Stimulated activated naive CD8-positive, alpha-beta T cell treated with anti-CD3 and anti-CD28 coated beads, Interleukin-15, Interleukin-2, amounts not matched to agents 100 ng/mL and 50 ng/mL, for 24 hours (primary cell): ENCODE data around the gene HSF2BP.
"Not testable (repeated sequence)": the region's sequence is repeated elsewhere in the genome, so short reads cannot be mapped to it uniquely, and the experiment has no call there.

ENCODE experiments used
- H3K27ac Mint-ChIP-seq: one replicate; pipeline ENCODE4 v1.8.0; 2021; ENCODE audit warnings: mild to moderate bottlenecking, mixed read lengths
- H3K27me3 Mint-ChIP-seq: one replicate; pipeline ENCODE4 v1.8.0; 2021; ENCODE audit warnings: mixed read lengths
- H3K36me3 Mint-ChIP-seq: one replicate; pipeline ENCODE4 v1.8.0; 2021; ENCODE audit warnings: low read depth, mixed read lengths
- H3K4me1 Mint-ChIP-seq: one replicate; pipeline ENCODE4 v1.8.0; 2021; ENCODE audit warnings: low read depth, mixed read lengths
- H3K4me3 Mint-ChIP-seq: one replicate; pipeline ENCODE4 v1.8.0; 2021; ENCODE audit warnings: mild to moderate bottlenecking, mixed read lengths
- H3K9me3 Mint-ChIP-seq: one replicate; pipeline ENCODE4 v1.8.0; 2021; ENCODE audit warnings: mixed read lengths

The HSF2BP gene

DNA sequence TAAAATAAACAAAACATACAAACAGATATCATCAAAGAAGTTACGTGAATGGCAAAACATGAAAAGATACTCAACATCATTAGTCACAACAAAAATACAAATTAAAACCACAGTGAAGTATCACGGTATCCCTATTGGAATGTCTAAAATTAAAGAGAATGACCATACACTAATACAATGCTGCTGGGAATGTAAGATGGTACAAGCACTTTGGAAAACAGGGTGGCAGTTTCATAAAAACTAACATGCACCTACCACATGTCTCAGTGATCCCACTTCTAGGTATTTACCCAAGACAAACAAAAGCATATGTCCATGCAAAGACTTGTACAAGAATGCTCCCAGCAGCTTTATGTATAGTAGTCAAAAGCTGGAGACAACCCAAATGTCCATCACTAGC lies 69.1 kb downstream of the HSF2BP start:
- no peak overlapping the region for H3K27ac Mint-ChIP-seq
- no peak overlapping the region for H3K4me3 Mint-ChIP-seq
- H3K9me3 Mint-ChIP-seq, result no peaks in the 10 kb centered on the region
- H3K36me3 Mint-ChIP-seq, result no peaks in the 10 kb centered on the region
- peaks cover 4% of the 10 kb centered on the region for H3K4me1 Mint-ChIP-seq
- no peaks in the 10 kb centered on the region for H3K27me3 Mint-ChIP-seq

DNA sequence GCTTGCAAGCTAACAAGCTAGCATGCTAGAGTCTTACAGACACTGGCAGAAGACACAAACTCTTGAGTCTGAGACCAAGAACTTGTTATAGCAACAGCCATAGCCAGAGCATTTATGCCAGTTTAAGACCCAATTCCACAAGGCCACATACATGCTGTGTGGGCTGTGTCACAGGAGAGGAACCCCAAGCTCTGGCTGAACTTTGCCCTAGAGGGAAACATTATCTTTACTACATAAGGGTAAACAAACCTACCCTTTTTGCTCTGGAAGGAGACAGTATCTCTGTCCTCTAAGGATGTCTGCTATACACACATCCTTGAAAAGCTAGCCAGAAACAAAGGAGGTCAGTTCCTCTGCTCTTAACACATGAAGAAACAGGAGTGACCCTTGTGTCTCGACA lies 70.3 kb downstream of the HSF2BP start:
- Mint-ChIP-seq H3K9me3 (no peaks in the 10 kb centered on the region), H3K27ac (no peak overlapping the region), H3K36me3 (no peaks in the 10 kb centered on the region), H3K4me3 (no peak overlapping the region), H3K27me3 (no peaks in the 10 kb centered on the region), H3K4me1 (peaks cover 4% of the 10 kb centered on the region)

- peaks cover 4% of the 10 kb centered on the region for H3K4me1 Mint-ChIP-seq
- no peaks in the 10 kb centered on the region for H3K9me3 Mint-ChIP-seq
- no peaks in the 10 kb centered on the region for H3K27me3 Mint-ChIP-seq
- H3K27ac Mint-ChIP-seq, result no peak overlapping the region
- H3K4me3 Mint-ChIP-seq, result no peak overlapping the region
- no peaks in the 10 kb centered on the region for H3K36me3 Mint-ChIP-seq
Measured at GRCh38 chr21:43585924-43586413, 73.3 kb downstream of the HSF2BP start.

- H3K4me1 Mint-ChIP-seq, result peaks cover 4% of the 10 kb centered on the region
- no peak overlapping the region for H3K27ac Mint-ChIP-seq
Measured at GRCh38 chr21:43585514-43585913, 73.8 kb downstream of the HSF2BP start.

DNA sequence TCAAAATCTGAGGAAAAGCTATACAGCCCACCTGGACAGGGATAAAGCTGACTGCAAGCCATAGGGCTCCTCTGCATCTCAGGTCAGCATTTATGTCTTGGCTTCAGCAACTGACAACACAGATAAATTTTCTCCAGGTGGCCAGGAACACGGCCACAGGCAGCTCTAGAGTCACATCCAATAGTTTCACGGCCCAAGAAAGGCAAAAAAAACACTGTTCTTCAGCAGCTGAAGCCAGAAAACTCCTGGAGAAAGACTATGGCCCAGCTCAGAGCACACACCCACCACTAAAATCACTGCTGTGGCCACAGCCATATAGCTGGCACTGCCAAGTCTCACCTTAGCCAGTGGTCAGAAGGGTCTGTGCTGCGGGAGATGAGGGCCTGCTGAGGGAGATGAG lies 77.8 kb downstream of the HSF2BP start:
- Mint-ChIP-seq H3K9me3 (no peaks in the 10 kb centered on the region), H3K27me3 (peaks cover 4% of the 10 kb centered on the region), H3K36me3 (no peaks in the 10 kb centered on the region), H3K27ac (no peak overlapping the region), H3K4me1 (peaks cover 4% of the 10 kb centered on the region), H3K4me3 (no peak overlapping the region)

More at GRCh38 chr21:43585514-43585913, 73.8 kb downstream of the HSF2BP start:
- no peaks in the 10 kb centered on the region for H3K9me3 Mint-ChIP-seq
- H3K4me3 Mint-ChIP-seq, result no peak overlapping the region
- H3K27me3 Mint-ChIP-seq, result no peaks in the 10 kb centered on the region
- no peaks in the 10 kb centered on the region for H3K36me3 Mint-ChIP-seq

GRCh38 chr21:43578677-43579303 lies 80.5 kb downstream of the HSF2BP start:
- H3K36me3 Mint-ChIP-seq, result no peaks in the 10 kb centered on the region
- no peak overlapping the region for H3K4me3 Mint-ChIP-seq
- no peaks in the 10 kb centered on the region for H3K9me3 Mint-ChIP-seq
- H3K27ac Mint-ChIP-seq, result no peak overlapping the region
- no peaks in the 10 kb centered on the region for H3K4me1 Mint-ChIP-seq
- H3K27me3 Mint-ChIP-seq, result peaks cover 8% of the 10 kb centered on the region

DNA sequence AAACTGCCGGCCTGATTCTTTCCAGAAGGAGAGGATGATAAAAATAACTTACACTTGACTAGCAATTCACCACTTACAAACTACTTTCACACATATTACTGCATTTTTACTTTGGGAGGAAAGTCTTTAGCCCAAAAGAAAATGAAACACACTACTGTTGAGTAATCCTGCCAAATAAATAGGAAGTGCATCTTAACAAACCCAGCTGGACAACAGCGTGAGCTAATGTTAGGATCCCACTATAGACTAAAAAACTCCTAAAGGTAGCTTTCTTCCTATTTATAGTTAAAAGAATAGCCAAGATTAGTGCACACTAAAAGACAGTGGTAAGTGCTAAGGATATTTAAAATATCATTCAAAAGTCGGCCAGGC lies 83.8 kb downstream of the HSF2BP start:
- peaks cover 8% of the 10 kb centered on the region for H3K27me3 Mint-ChIP-seq
- H3K4me1 Mint-ChIP-seq, result no peaks in the 10 kb centered on the region
- no peak overlapping the region for H3K27ac Mint-ChIP-seq
- H3K36me3 Mint-ChIP-seq, result no peaks in the 10 kb centered on the region
- H3K9me3 Mint-ChIP-seq, result no peaks in the 10 kb centered on the region
- H3K4me3 Mint-ChIP-seq, result no peak overlapping the region

DNA sequence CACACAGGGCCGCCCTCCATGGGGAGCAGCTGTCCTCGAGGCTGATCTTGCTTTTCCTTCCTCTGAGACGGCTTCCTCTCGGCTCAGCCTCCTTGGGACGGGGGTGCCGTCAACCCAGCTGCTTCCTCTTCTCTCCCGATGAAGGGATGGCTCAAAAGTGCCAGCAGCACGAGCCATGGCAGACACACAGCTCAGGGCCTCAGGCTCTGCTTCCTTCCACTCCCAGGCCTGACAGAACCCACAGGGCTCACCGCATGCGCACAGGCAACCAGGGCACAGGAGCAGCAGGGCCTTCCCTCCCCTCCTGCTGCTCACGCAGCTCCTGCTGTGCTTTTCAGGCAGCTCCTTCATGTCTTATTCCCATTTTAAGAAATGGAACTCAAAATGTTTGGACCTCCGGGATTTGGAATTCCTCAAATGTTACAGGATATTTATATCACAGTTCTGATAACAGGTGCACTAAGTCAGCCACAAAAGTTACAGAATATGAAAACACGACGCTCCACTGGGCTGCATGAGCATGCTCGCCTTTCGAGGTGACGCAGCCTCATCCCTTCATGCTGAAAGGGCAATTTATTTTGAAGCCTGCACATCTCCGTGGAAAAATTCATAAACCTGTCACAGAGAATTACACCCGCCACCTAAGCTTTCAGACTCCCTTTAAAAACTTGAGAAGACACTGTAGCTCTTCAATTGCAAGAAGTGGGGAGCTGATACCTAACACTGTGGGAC lies 84.4 kb downstream of the HSF2BP start:
- H3K36me3 Mint-ChIP-seq, result no peaks in the 10 kb centered on the region
- no peak overlapping the region for H3K4me3 Mint-ChIP-seq
- no peak overlapping the region for H3K27ac Mint-ChIP-seq
- H3K9me3 Mint-ChIP-seq, result no peaks in the 10 kb centered on the region
- no peaks in the 10 kb centered on the region for H3K4me1 Mint-ChIP-seq
- H3K27me3 Mint-ChIP-seq, result peaks cover 8% of the 10 kb centered on the region

GRCh38 chr21:43573921-43574320 lies 85.4 kb downstream of the HSF2BP start:
- H3K9me3 Mint-ChIP-seq, result no peaks in the 10 kb centered on the region
- no peak overlapping the region for H3K27ac Mint-ChIP-seq
- H3K4me3 Mint-ChIP-seq, result no peak overlapping the region
- peaks cover 8% of the 10 kb centered on the region for H3K27me3 Mint-ChIP-seq
- H3K36me3 Mint-ChIP-seq, result no peaks in the 10 kb centered on the region
- no peaks in the 10 kb centered on the region for H3K4me1 Mint-ChIP-seq

DNA sequence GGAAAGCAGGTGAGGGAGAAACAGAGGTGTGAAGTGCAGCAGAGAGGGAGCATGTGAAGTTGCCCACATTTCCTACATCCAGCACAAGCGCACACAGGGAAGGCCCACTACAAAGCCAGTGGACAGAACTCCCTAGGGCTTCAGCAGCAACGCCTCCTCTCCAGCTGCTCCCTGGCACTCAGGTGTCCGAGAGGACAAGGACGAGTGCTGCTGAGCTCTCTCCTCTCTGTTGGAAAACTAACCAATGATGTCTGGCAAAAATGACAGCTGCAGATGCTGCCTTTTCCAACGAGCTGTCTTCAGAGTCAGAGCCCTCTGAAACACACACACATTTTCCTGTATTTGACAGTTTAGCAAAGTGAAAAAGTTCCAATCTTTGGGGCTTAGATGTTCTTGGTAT lies 86.8 kb downstream of the HSF2BP start:
- H3K27ac Mint-ChIP-seq, result no peak overlapping the region
- no peaks in the 10 kb centered on the region for H3K9me3 Mint-ChIP-seq
- H3K27me3 Mint-ChIP-seq, result peaks cover 3% of the 10 kb centered on the region
- no peaks in the 10 kb centered on the region for H3K4me1 Mint-ChIP-seq
- H3K36me3 Mint-ChIP-seq, result no peaks in the 10 kb centered on the region
- H3K4me3 Mint-ChIP-seq, result no peak overlapping the region

GRCh38 chr21:43571976-43572375 lies 87.3 kb downstream of the HSF2BP start:
- Mint-ChIP-seq H3K9me3 (no peaks in the 10 kb centered on the region), H3K4me3 (no peak overlapping the region), H3K36me3 (no peaks in the 10 kb centered on the region), H3K27me3 (peaks cover 3% of the 10 kb centered on the region), H3K27ac (no peak overlapping the region), H3K4me1 (no peaks in the 10 kb centered on the region)

DNA sequence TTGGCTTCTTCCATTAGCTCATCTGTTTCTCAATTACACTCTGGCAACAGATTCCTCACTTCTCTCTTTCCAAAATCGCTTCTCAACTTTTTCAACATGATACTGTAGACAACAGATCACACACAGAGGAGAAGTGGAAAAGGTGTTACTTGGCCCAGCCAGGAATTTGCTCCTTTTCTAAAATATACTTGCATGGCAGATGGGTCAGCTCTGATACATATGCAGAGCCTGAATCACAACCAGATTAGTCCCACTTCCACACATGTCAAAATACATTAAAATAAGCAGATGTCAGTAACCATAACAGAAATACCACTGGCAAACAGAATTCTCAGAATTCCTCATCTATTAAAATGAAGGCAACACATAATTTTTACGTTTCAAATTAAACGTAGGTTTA lies 89.1 kb downstream of the HSF2BP start:
- H3K9me3 Mint-ChIP-seq, H3K4me3 Mint-ChIP-seq, H3K36me3 Mint-ChIP-seq, H3K27ac Mint-ChIP-seq, H3K4me1 Mint-ChIP-seq, H3K27me3 Mint-ChIP-seq: not testable (repeated sequence)

DNA sequence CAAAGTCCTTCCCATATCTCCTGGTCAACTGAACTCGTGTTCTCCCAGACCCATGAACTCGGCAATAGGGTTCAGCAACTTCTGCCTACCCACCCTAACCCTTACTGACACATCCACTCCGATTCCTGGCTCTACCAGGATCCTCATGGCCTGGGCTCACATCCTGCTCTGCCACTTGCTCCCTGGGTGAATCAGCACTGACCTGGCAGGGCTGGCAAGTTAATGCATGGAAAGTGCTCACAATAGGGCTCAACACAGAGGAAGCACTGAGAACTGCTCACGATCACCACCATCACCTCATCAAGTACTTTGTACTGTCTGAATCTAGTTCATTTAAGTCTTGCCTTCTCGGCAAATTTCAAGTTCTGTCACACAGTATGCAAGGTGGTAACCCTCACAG lies 96.8 kb downstream of the HSF2BP start:
- not testable (repeated sequence) for H3K4me1 Mint-ChIP-seq, H3K9me3 Mint-ChIP-seq, H3K27ac Mint-ChIP-seq, H3K36me3 Mint-ChIP-seq, H3K27me3 Mint-ChIP-seq, H3K4me3 Mint-ChIP-seq

GRCh38 chr21:43540561-43540960 lies 118.7 kb downstream of the HSF2BP start:
- not testable (repeated sequence) for H3K27ac Mint-ChIP-seq, H3K9me3 Mint-ChIP-seq, H3K27me3 Mint-ChIP-seq, H3K36me3 Mint-ChIP-seq, H3K4me1 Mint-ChIP-seq, H3K4me3 Mint-ChIP-seq

GRCh38 chr21:43522495-43523131 lies 136.7 kb downstream of the HSF2BP start:
- not testable (repeated sequence) for H3K4me3 Mint-ChIP-seq, H3K4me1 Mint-ChIP-seq, H3K27ac Mint-ChIP-seq, H3K9me3 Mint-ChIP-seq, H3K36me3 Mint-ChIP-seq, H3K27me3 Mint-ChIP-seq
